BLaER1 (cell line): ENCODE data around the gene SMYD2.

Source experiments
- H3K27ac ChIP-seq: shearing (Covaris generic); formaldehyde crosslinking; 2 replicates; pipeline ENCODE4 v1.8.1; 2022
- H3K27me3 ChIP-seq: shearing (Covaris generic); formaldehyde crosslinking; 2 replicates; pipeline ENCODE4 v1.8.1; 2022
- H3K36me3 ChIP-seq: shearing (Covaris generic); formaldehyde crosslinking; 2 replicates; pipeline ENCODE4 v1.8.1; 2022
- H3K4me1 ChIP-seq: shearing (Covaris generic); formaldehyde crosslinking; 2 replicates; pipeline ENCODE4 v1.8.1; 2022
- H3K4me2 ChIP-seq: shearing (Covaris generic); formaldehyde crosslinking; 2 replicates; pipeline ENCODE4 v1.8.1; 2022
- H3K4me3 ChIP-seq: shearing (Covaris generic); formaldehyde crosslinking; 2 replicates; pipeline ENCODE4 v1.8.1; 2022
- H3K9ac ChIP-seq: shearing (Covaris generic); formaldehyde crosslinking; 2 replicates; pipeline ENCODE4 v1.8.1; 2022
- H3K9me3 ChIP-seq: shearing (Covaris generic); formaldehyde crosslinking; 2 replicates; pipeline ENCODE4 v1.8.1; 2022
- H4K20me1 ChIP-seq: shearing (Covaris generic); formaldehyde crosslinking; 2 replicates; pipeline ENCODE4 v1.8.1; 2022
- Cebpa-rat ChIP-seq: shearing (Covaris generic); IDR thresholded peaks from 2 replicates; pipeline ENCODE4 v1.8.1; 2022

Gene SMYD2

GRCh38 chr1:214351551-214352277 lies 70.8 kb downstream of the SMYD2 start:
- no peak for TF ChIP-seq Cebpa-rat

GRCh38 chr1:214352838-214353237 lies 71.9 kb downstream of the SMYD2 start:
- Histone ChIP-seq H3K4me1 (no peaks in the 10 kb centered on the region), H3K27ac (no peak overlapping the region), H3K9ac (no peak overlapping the region), H3K4me2 (no peak overlapping the region), H3K9me3 (no peaks in the 10 kb centered on the region), H3K27me3 (no peaks in the 10 kb centered on the region), H3K36me3 (no peaks in the 10 kb centered on the region), H3K4me3 (no peak overlapping the region), H4K20me1 (no peaks in the 10 kb centered on the region)
- no peak for TF ChIP-seq Cebpa-rat

More at GRCh38 chr1:214351551-214352277, 70.8 kb downstream of the SMYD2 start:
- H3K27ac ChIP-seq, result no peak overlapping the region
- no peak overlapping the region for H3K4me3 ChIP-seq
- no peaks in the 10 kb centered on the region for H4K20me1 ChIP-seq
- H3K27me3 ChIP-seq, result no peaks in the 10 kb centered on the region
- H3K4me1 ChIP-seq, result no peaks in the 10 kb centered on the region
- H3K36me3 ChIP-seq, result no peaks in the 10 kb centered on the region
- no peak overlapping the region for H3K9ac ChIP-seq
- no peak overlapping the region for H3K4me2 ChIP-seq
- H3K9me3 ChIP-seq, result no peaks in the 10 kb centered on the region

GRCh38 chr1:214354440-214355148 lies 73.6 kb downstream of the SMYD2 start:
- Histone ChIP-seq H3K27ac (no peak overlapping the region), H3K4me3 (no peak overlapping the region), H4K20me1 (no peaks in the 10 kb centered on the region), H3K4me2 (no peak overlapping the region), H3K9ac (no peak overlapping the region), H3K9me3 (no peaks in the 10 kb centered on the region), H3K4me1 (no peaks in the 10 kb centered on the region), H3K27me3 (no peaks in the 10 kb centered on the region), H3K36me3 (no peaks in the 10 kb centered on the region)
- no peak for TF ChIP-seq Cebpa-rat

- no peaks in the 10 kb centered on the region for H4K20me1 ChIP-seq
- no peak for TF ChIP-seq Cebpa-rat
- no peaks in the 10 kb centered on the region for H3K9me3 ChIP-seq
- H3K4me1 ChIP-seq, result 0 out of 2 replicates have a peak, but pooled peaks cover 10% of the 10 kb centered on the region
- H3K27me3 ChIP-seq, result no peaks in the 10 kb centered on the region
- H3K36me3 ChIP-seq, result no peaks in the 10 kb centered on the region
- no peak overlapping the region for H3K4me2 ChIP-seq
- no peak overlapping the region for H3K9ac ChIP-seq
- H3K27ac ChIP-seq, result no peak overlapping the region
- no peak overlapping the region for H3K4me3 ChIP-seq
These were observed 79.2 kb downstream of the SMYD2 start for GRCh38 chr1:214360116-214360515.

GRCh38 chr1:214360525-214361164 lies 79.7 kb downstream of the SMYD2 start:
- Histone ChIP-seq H4K20me1 (no peaks in the 10 kb centered on the region), H3K4me3 (no peak overlapping the region), H3K9ac (no peak overlapping the region), H3K4me1 (0 out of 2 replicates have a peak, but pooled peaks cover 10% of the 10 kb centered on the region), H3K36me3 (no peaks in the 10 kb centered on the region), H3K4me2 (no peak overlapping the region), H3K27me3 (no peaks in the 10 kb centered on the region), H3K27ac (no peak overlapping the region), H3K9me3 (no peaks in the 10 kb centered on the region)
- no peak for TF ChIP-seq Cebpa-rat

- no peaks in the 10 kb centered on the region for H3K27me3 ChIP-seq
- no peaks in the 10 kb centered on the region for H4K20me1 ChIP-seq
- H3K4me2 ChIP-seq, result no peak overlapping the region
- no peak overlapping the region for H3K9ac ChIP-seq
- TF ChIP-seq Cebpa-rat, result no peak
- H3K9me3 ChIP-seq, result no peaks in the 10 kb centered on the region
- H3K36me3 ChIP-seq, result no peaks in the 10 kb centered on the region
- H3K27ac ChIP-seq, result no peak overlapping the region
- no peak overlapping the region for H3K4me3 ChIP-seq
- H3K4me1 ChIP-seq, result 0 out of 2 replicates have a peak, but pooled peaks cover 10% of the 10 kb centered on the region
These were observed 80.7 kb downstream of the SMYD2 start for GRCh38 chr1:214361636-214362035.

- Histone ChIP-seq H3K9me3 (no peaks in the 10 kb centered on the region), H3K27ac (no peak overlapping the region), H3K4me1 (0 out of 2 replicates have a peak, but pooled peaks cover 10% of the 10 kb centered on the region), H4K20me1 (no peaks in the 10 kb centered on the region), H3K9ac (no peak overlapping the region), H3K27me3 (no peaks in the 10 kb centered on the region), H3K4me2 (no peak overlapping the region), H3K4me3 (no peak overlapping the region), H3K36me3 (no peaks in the 10 kb centered on the region)
- TF ChIP-seq Cebpa-rat, result no peak
These were observed 81.4 kb downstream of the SMYD2 start for GRCh38 chr1:214362188-214362882.

- H4K20me1 ChIP-seq, result no peaks in the 10 kb centered on the region
- H3K27me3 ChIP-seq, result no peaks in the 10 kb centered on the region
- no peak overlapping the region for H3K9ac ChIP-seq
- H3K36me3 ChIP-seq, result no peaks in the 10 kb centered on the region
- no peaks in the 10 kb centered on the region for H3K9me3 ChIP-seq
- H3K27ac ChIP-seq, result no peak overlapping the region
- no peak overlapping the region for H3K4me2 ChIP-seq
- no peak overlapping the region for H3K4me3 ChIP-seq
- TF ChIP-seq Cebpa-rat, result no peak
- H3K4me1 ChIP-seq, result 0 out of 2 replicates have a peak, but pooled peaks cover 10% of the 10 kb centered on the region
These were observed 82.4 kb downstream of the SMYD2 start for GRCh38 chr1:214363386-214363785.

- Histone ChIP-seq H3K4me2 (no peak overlapping the region), H3K36me3 (no peaks in the 10 kb centered on the region), H3K9me3 (no peaks in the 10 kb centered on the region), H3K27ac (no peak overlapping the region), H3K27me3 (no peaks in the 10 kb centered on the region), H3K4me3 (no peak overlapping the region), H3K4me1 (0 out of 2 replicates have a peak, but pooled peaks cover 10% of the 10 kb centered on the region), H4K20me1 (no peaks in the 10 kb centered on the region), H3K9ac (no peak overlapping the region)
- no peak for TF ChIP-seq Cebpa-rat
These were observed 83.4 kb downstream of the SMYD2 start for GRCh38 chr1:214364386-214364785.
